Measurements from ENCODE around the gene FBXL16.

DNA sequence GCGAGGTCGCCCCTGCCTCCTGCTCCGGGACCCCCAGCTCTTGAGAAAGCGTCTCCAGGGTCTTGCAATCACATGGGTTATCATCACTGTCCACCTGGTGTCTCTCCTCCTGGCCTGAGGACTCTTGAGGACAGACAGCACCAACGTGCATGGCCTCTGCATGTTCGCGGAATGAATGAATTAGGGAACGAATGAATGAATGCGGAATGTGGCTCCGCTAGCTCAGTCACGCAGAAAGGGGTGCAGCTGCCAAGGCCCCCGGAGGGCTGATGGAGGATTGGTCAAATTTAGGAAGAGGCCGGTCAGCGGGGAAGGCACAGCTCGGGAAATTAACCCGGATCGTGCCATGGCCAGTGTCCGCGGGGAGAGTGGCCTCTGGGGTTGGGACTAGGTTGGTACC is 3.3 kb downstream of the FBXL16 start:
- TF ChIP-seq, protein P1, sequence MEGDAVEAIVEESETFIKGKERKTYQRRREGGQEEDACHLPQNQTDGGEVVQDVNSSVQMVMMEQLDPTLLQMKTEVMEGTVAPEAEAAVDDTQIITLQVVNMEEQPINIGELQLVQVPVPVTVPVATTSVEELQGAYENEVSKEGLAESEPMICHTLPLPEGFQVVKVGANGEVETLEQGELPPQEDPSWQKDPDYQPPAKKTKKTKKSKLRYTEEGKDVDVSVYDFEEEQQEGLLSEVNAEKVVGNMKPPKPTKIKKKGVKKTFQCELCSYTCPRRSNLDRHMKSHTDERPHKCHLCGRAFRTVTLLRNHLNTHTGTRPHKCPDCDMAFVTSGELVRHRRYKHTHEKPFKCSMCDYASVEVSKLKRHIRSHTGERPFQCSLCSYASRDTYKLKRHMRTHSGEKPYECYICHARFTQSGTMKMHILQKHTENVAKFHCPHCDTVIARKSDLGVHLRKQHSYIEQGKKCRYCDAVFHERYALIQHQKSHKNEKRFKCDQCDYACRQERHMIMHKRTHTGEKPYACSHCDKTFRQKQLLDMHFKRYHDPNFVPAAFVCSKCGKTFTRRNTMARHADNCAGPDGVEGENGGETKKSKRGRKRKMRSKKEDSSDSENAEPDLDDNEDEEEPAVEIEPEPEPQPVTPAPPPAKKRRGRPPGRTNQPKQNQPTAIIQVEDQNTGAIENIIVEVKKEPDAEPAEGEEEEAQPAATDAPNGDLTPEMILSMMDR (IDR thresholded peaks at IDR 0.05): no peak
- TF ChIP-seq EZH2 (IDR thresholded peaks at IDR 0.05): no peak
